ENCODE results near the gene PTPRN2.

PTPRN2 gene

GRCh38 chr7:158053183-158053915 lies 534.3 kb downstream of the PTPRN2 start:
- ChIA-PET CTCF (no interaction called here), POLR2A (no interaction called here)
- no peak for DNase-seq (ENCODE audit: extremely low spot score)
- TF ChIP-seq FOXM1 (IDR thresholded peaks at IDR 0.05; ENCODE audit: borderline replicate concordance) (no peak), SP1 (IDR thresholded peaks at IDR 0.05) (no peak), HDGF (IDR thresholded peaks at IDR 0.05; ENCODE audit: borderline replicate concordance) (no peak), BHLHE40 (IDR thresholded peaks at IDR 0.05; ENCODE audit: borderline replicate concordance) (no peak), TARDBP (IDR thresholded peaks at IDR 0.05) (no peak), ARNT (IDR thresholded peaks at IDR 0.05) (no peak), FOXK2 (IDR thresholded peaks at IDR 0.05) (no peak), PKNOX1 (IDR thresholded peaks at IDR 0.05) (no peak), NFRKB (IDR thresholded peaks at IDR 0.05) (no peak), SUZ12 (IDR thresholded peaks at IDR 0.05) (no peak), ELF4 (IDR thresholded peaks at IDR 0.05) (no peak), L3MBTL2 (conservative IDR thresholded peaks at IDR 0.05) (no peak), FOXA1 (IDR thresholded peaks at IDR 0.05) (no peak), LEF1 (IDR thresholded peaks at IDR 0.05; ENCODE audit: borderline replicate concordance) (no peak), CTBP1 (IDR thresholded peaks at IDR 0.05; ENCODE audit: borderline replicate concordance) (no peak), ZNF384 (IDR thresholded peaks at IDR 0.05) (no peak)

- POLR2A ChIA-PET = no interaction called here
- CTCF ChIA-PET = no interaction called here
- no peak for DNase-seq (ENCODE audit: extremely low spot score)
- no peak for TF ChIP-seq TARDBP (IDR thresholded peaks at IDR 0.05)
- TF ChIP-seq LEF1 (IDR thresholded peaks at IDR 0.05; ENCODE audit: borderline replicate concordance) = no peak
- no peak for TF ChIP-seq CTBP1 (IDR thresholded peaks at IDR 0.05; ENCODE audit: borderline replicate concordance)
- no peak for TF ChIP-seq BHLHE40 (IDR thresholded peaks at IDR 0.05; ENCODE audit: borderline replicate concordance)
These were observed 535.1 kb downstream of the PTPRN2 start for GRCh38 chr7:158052381-158053060.

- POLR2A ChIA-PET = no interaction called here
- no peak for DNase-seq (ENCODE audit: extremely low spot score)
- TF ChIP-seq HDGF (IDR thresholded peaks at IDR 0.05; ENCODE audit: borderline replicate concordance) = no peak
- TF ChIP-seq NFRKB (IDR thresholded peaks at IDR 0.05) = no peak
- TF ChIP-seq FOXM1 (IDR thresholded peaks at IDR 0.05; ENCODE audit: borderline replicate concordance) = no peak
- TF ChIP-seq FOXA1 (IDR thresholded peaks at IDR 0.05) = no peak
- no peak for TF ChIP-seq ELF4 (IDR thresholded peaks at IDR 0.05)
- TF ChIP-seq SP1 (IDR thresholded peaks at IDR 0.05) = no peak
- no peak for TF ChIP-seq FOXK2 (IDR thresholded peaks at IDR 0.05)
- TF ChIP-seq SUZ12 (IDR thresholded peaks at IDR 0.05) = no peak
- TF ChIP-seq ZNF384 (IDR thresholded peaks at IDR 0.05) = no peak
- TF ChIP-seq PKNOX1 (IDR thresholded peaks at IDR 0.05) = no peak
- TF ChIP-seq BHLHE40 (IDR thresholded peaks at IDR 0.05; ENCODE audit: borderline replicate concordance) = no peak
- TF ChIP-seq ARNT (IDR thresholded peaks at IDR 0.05) = no peak
- no peak for TF ChIP-seq LEF1 (IDR thresholded peaks at IDR 0.05; ENCODE audit: borderline replicate concordance)
- no peak for TF ChIP-seq CTBP1 (IDR thresholded peaks at IDR 0.05; ENCODE audit: borderline replicate concordance)
- TF ChIP-seq L3MBTL2 (conservative IDR thresholded peaks at IDR 0.05) = no peak
- no peak for TF ChIP-seq TARDBP (IDR thresholded peaks at IDR 0.05)
- CTCF ChIA-PET = no interaction called here
These were observed 535.8 kb downstream of the PTPRN2 start for GRCh38 chr7:158051776-158052175.

GRCh38 chr7:158050978-158051651 lies 536.5 kb downstream of the PTPRN2 start:
- CTCF ChIA-PET = no interaction called here
- no peak for DNase-seq (ENCODE audit: extremely low spot score)
- POLR2A ChIA-PET = no interaction called here
- TF ChIP-seq L3MBTL2 (conservative IDR thresholded peaks at IDR 0.05) = no peak
- no peak for TF ChIP-seq SP1 (IDR thresholded peaks at IDR 0.05)
- no peak for TF ChIP-seq FOXK2 (IDR thresholded peaks at IDR 0.05)
- no peak for TF ChIP-seq FOXM1 (IDR thresholded peaks at IDR 0.05; ENCODE audit: borderline replicate concordance)
- TF ChIP-seq SUZ12 (IDR thresholded peaks at IDR 0.05) = no peak
- no peak for TF ChIP-seq PKNOX1 (IDR thresholded peaks at IDR 0.05)
- TF ChIP-seq BHLHE40 (IDR thresholded peaks at IDR 0.05; ENCODE audit: borderline replicate concordance) = no peak
- TF ChIP-seq ZNF384 (IDR thresholded peaks at IDR 0.05) = no peak
- TF ChIP-seq CTBP1 (IDR thresholded peaks at IDR 0.05; ENCODE audit: borderline replicate concordance) = no peak
- TF ChIP-seq LEF1 (IDR thresholded peaks at IDR 0.05; ENCODE audit: borderline replicate concordance) = no peak
- no peak for TF ChIP-seq TARDBP (IDR thresholded peaks at IDR 0.05)
- TF ChIP-seq FOXA1 (IDR thresholded peaks at IDR 0.05) = no peak
- no peak for TF ChIP-seq ELF4 (IDR thresholded peaks at IDR 0.05)
- no peak for TF ChIP-seq ARNT (IDR thresholded peaks at IDR 0.05)
- TF ChIP-seq HDGF (IDR thresholded peaks at IDR 0.05; ENCODE audit: borderline replicate concordance) = no peak

GRCh38 chr7:158050441-158050977 lies 537.1 kb downstream of the PTPRN2 start:
- TF ChIP-seq TARDBP (IDR thresholded peaks at IDR 0.05) (no peak), FOXM1 (IDR thresholded peaks at IDR 0.05; ENCODE audit: borderline replicate concordance) (no peak), ELF4 (IDR thresholded peaks at IDR 0.05) (no peak)
- no peak for DNase-seq (ENCODE audit: extremely low spot score)
- ChIA-PET CTCF (interaction anchor here (0.6 kb wide), 1 partner anchor 54 kb away, joined by 3 read pairs; no protein-coding TSS in a partner anchor), POLR2A (no interaction called here)
